ENCODE results near the gene ANKS1A. TPM values are rescaled to one million over a fixed set of nuclear protein-coding genes. Genes with fewer than 3 reads are reported as not detected.

ANKS1A gene
- total RNA-seq, 1 experiment from 2014 or later = 28.5 TPM

GRCh38 chr6:35042031-35042815 is 153.2 kb downstream of the ANKS1A start:
- Histone ChIP-seq H3K79me2 (ENCODE audit: low read depth) (no peaks in the 10 kb centered on the region), H3K36me3 (ENCODE audit: low read depth) (no peaks in the 10 kb centered on the region), H3K27ac (no peak overlapping the region), H3K9me2 (ENCODE audit: insufficient read depth) (no peaks in the 10 kb centered on the region), H3F3A (ENCODE audit: insufficient read depth, low read depth) (peaks cover 1% of the 10 kb centered on the region; the same call in 1 of the 2 replicates), H3K4me1 (replicated peaks; ENCODE audit: insufficient read depth) (0 out of 2 replicates have a peak, but pooled peaks cover 6% of the 10 kb centered on the region), H3K4me2 (no peak overlapping the region), H3K4me3 (no peak overlapping the region), H4K20me1 (ENCODE audit: insufficient read depth) (peaks cover 6% of the 10 kb centered on the region; the same call in 1 of the 2 replicates), H3K27me3 (ENCODE audit: insufficient read depth, low read depth) (no peaks in the 10 kb centered on the region), H2AFZ (no peak overlapping the region), H3K9me3 (ENCODE audit: insufficient read depth, low read depth) (no peaks in the 10 kb centered on the region)
- no peak for TF ChIP-seq CTCF (conservative IDR thresholded peaks at IDR 0.05)
- no peak for TF ChIP-seq EZH2 (IDR thresholded peaks at IDR 0.05; ENCODE audit: low read depth)
- DNase-seq = no peak
- ChIA-PET CTCF (no interaction called here), POLR2A (ENCODE audit: unreplicated experiment) (no interaction called here)
- intact Hi-C loops (cut with micrococcal nuclease; ENCODE audit: unreplicated experiment) = no loop called here
- no TSS peak for BruUV-seq (replicated peaks)

DNA sequence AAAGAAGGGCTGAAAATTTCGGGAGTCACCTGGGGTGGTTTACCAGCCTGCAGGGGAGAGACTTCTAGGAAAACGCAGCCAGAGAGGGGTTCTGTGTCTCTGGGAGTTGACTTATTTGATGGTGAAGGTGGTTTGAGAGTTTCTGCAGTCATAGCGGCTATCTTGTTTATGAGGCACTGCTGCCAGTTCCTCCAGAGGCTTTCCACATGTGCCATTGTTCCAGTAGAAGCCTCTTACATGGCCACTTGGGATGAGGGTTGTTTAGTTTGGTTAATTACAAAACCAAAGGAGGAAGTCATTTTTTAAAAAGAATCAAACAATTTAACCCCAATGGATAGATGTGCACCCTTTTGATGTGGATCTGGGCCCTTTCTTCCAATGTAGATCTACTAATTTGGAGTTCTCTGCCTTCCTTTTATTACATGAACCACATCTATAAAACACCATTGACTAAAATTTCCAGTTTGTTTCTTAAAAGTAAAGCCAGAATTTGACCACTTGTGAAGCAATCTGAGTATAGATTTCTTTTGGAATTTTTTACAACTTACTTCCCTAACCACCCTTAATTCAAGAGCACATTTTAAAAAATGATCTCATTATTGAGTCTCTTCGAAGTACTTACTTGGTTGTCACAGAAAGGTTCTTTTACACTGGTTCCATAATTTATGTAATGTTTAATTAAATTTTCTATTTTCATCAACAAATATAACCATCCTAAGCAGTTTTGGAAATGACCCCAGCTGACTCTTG is 154.5 kb downstream of the ANKS1A start:
- no peaks in the 10 kb centered on the region for H3K79me2 ChIP-seq (ENCODE audit: low read depth)
- intact Hi-C loops (cut with micrococcal nuclease; ENCODE audit: unreplicated experiment) = no loop called here
- H3K4me2 ChIP-seq = no peak overlapping the region
- no peaks in the 10 kb centered on the region for H3K36me3 ChIP-seq (ENCODE audit: low read depth)
- H3K4me3 ChIP-seq = no peak overlapping the region
- no peak overlapping the region for H2AFZ ChIP-seq
- no peak for TF ChIP-seq CTCF (conservative IDR thresholded peaks at IDR 0.05)
- no peaks in the 10 kb centered on the region for H3K9me3 ChIP-seq (ENCODE audit: insufficient read depth, low read depth)
- ChIA-PET CTCF (no interaction called here), POLR2A (ENCODE audit: unreplicated experiment) (no interaction called here)
- H3K4me1 ChIP-seq (replicated peaks; ENCODE audit: insufficient read depth) = 0 out of 2 replicates have a peak, but pooled peaks cover 6% of the 10 kb centered on the region
- no peak for DNase-seq
- peaks cover 6% of the 10 kb centered on the region; the same call in 1 of the 2 replicates for H4K20me1 ChIP-seq (ENCODE audit: insufficient read depth)
- BruUV-seq (replicated peaks) = no TSS peak
- peaks cover 4% of the 10 kb centered on the region; the same call in 1 of the 2 replicates for H3F3A ChIP-seq (ENCODE audit: insufficient read depth, low read depth)
- no peaks in the 10 kb centered on the region for H3K9me2 ChIP-seq (ENCODE audit: insufficient read depth)
- H3K27me3 ChIP-seq (ENCODE audit: insufficient read depth, low read depth) = no peaks in the 10 kb centered on the region
- no peak overlapping the region for H3K27ac ChIP-seq

DNA sequence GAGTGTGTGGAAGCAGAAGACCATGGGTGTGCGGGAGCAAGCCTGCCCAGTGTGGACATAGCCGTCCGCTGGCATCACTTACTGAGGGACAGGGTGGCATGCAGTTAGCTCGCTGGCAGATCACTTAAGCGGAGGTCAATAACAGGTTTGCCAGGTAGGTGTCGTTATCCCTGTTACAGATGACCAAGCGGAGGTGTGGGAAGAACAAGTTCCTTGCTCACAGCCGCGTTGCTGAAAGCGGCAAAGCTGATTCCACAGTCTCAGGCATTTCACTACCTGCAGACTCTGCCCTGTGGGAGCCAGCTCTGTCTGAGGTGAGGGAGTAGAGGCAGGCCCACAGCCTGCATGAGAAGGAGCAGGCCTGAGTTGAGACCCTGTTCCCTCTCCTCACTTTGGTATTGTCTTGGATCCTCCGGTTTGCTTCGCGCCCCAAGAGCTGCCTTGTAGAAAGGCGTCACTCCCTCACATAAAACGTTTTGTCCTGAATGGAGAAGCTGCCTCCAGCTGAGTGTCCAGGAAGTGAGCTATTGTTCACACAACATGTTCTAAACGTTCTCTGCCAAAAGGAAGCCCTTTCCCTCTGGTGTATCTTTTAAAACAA is 155.2 kb downstream of the ANKS1A start:
- peaks cover 4% of the 10 kb centered on the region; the same call in 1 of the 2 replicates for H3F3A ChIP-seq (ENCODE audit: insufficient read depth, low read depth)
- CTCF ChIA-PET = interaction anchor here (0.7 kb wide), 1 partner anchor 186 kb away, joined by 3 read pairs; no protein-coding TSS in a partner anchor
- no peaks in the 10 kb centered on the region for H3K9me3 ChIP-seq (ENCODE audit: insufficient read depth, low read depth)
- H3K4me1 ChIP-seq (replicated peaks; ENCODE audit: insufficient read depth) = 0 out of 2 replicates have a peak, but pooled peaks cover 6% of the 10 kb centered on the region
- TF ChIP-seq EZH2 (IDR thresholded peaks at IDR 0.05; ENCODE audit: low read depth) = no peak
- TF ChIP-seq CTCF (conservative IDR thresholded peaks at IDR 0.05) = no peak
- no peaks in the 10 kb centered on the region for H3K27me3 ChIP-seq (ENCODE audit: insufficient read depth, low read depth)
- intact Hi-C loops (cut with micrococcal nuclease; ENCODE audit: unreplicated experiment) = no loop called here
- peak in 1 of 2 experiments; percentile 28 for DNase-seq
- no peaks in the 10 kb centered on the region for H3K36me3 ChIP-seq (ENCODE audit: low read depth)
- H4K20me1 ChIP-seq (ENCODE audit: insufficient read depth) = peaks cover 6% of the 10 kb centered on the region; the same call in 1 of the 2 replicates
- no peaks in the 10 kb centered on the region for H3K79me2 ChIP-seq (ENCODE audit: low read depth)
- H3K9me2 ChIP-seq (ENCODE audit: insufficient read depth) = no peaks in the 10 kb centered on the region
- POLR2A ChIA-PET (ENCODE audit: unreplicated experiment) = interaction anchor here (0.7 kb wide), 1 partner anchor 1020 kb away, joined by 3 read pairs; no protein-coding TSS in a partner anchor
- no peak overlapping the region for H3K27ac ChIP-seq
- H2AFZ ChIP-seq = no peak overlapping the region
- H3K4me2 ChIP-seq = no peak overlapping the region
- no peak overlapping the region for H3K4me3 ChIP-seq
- BruUV-seq (replicated peaks) = no TSS peak

Data from PC-9 (cell line).